Measurements from ENCODE around the gene AMER2.

AMER2 gene

DNA sequence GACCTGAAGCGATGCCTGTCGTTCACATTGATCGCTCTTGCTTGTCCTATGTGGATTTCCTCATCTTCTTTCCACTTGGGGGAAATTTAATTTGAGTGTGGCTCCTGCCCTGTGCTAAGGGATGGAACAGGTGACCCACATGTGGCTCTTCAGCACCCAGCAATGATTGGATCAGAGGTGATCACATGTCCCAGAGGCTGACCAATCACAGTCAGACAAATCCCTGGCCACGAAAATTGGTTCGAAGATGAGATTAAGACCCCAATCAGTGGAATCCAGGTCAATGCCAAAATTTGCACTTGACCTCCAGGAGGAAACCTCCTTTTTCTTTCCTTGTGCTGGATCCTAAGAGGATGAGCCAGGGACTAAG lies 23.7 kb downstream of the AMER2 start:
- no peak for DNase-seq

- DNase-seq = no peak
Measured at GRCh38 chr13:25147638-25148401, 24.3 kb downstream of the AMER2 start.

DNA sequence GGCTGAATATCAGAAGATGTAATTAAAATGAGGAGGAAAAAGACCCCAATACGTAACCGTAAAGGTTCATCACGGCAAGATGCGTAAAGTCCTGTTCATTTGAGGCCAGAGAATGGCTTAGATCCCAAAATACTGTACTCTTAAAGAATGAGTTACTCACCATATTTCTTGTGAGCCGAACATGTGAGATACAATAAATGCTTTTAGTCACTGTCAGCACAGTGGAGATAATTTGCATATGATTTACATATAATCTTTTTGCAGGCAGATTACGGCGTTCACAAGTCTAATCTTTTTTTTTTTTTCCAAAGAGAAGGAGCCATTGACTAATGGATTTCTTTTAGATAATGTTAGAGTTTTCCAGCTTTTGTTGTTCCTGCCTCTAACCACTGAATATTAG lies 28.4 kb downstream of the AMER2 start:
- DNase-seq = no peak

DNA sequence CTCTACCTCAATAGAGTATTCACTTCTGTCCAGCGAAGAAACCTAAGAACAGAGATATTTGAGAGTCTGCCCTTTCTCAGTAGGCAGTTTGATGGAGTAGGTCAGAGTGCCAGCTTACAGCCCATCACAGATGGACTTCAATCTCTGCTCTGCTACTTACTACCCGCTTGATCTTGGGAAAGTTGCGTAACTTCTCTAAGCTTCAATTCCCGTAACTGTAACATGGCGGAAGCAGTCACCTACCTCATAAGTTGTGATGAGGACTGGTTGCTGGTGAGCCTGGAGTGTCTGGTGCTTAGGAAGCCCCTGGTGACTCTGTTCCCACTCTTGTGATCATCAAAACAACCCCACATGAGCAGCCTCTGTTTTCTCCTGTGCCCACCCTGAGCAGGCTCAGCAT lies 31.0 kb downstream of the AMER2 start:
- DNase-seq = no peak

DNA sequence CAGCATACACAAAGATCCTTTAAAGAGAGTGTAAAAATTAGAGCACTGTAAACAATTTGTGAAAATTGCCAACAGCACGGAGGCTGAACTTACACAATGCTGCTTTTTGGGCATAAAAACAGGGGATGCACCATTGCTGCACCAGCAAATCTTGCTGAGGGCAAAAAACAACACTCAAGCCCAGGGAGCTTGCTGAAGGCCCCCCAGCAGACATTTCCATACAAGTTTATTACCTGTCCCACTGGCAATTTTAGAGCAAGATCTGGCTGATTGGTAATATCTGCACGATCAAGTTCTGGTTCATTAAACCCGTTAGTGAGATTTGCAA lies 34.3 kb downstream of the AMER2 start:
- DNase-seq = no peak

- no peak for DNase-seq
Measured at GRCh38 chr13:25136880-25137787, 35.0 kb downstream of the AMER2 start.

GRCh38 chr13:25135896-25136295 lies 36.2 kb downstream of the AMER2 start:
- no peak for DNase-seq

- DNase-seq = no peak
Measured at GRCh38 chr13:25132751-25133390, 39.2 kb downstream of the AMER2 start.

DNA sequence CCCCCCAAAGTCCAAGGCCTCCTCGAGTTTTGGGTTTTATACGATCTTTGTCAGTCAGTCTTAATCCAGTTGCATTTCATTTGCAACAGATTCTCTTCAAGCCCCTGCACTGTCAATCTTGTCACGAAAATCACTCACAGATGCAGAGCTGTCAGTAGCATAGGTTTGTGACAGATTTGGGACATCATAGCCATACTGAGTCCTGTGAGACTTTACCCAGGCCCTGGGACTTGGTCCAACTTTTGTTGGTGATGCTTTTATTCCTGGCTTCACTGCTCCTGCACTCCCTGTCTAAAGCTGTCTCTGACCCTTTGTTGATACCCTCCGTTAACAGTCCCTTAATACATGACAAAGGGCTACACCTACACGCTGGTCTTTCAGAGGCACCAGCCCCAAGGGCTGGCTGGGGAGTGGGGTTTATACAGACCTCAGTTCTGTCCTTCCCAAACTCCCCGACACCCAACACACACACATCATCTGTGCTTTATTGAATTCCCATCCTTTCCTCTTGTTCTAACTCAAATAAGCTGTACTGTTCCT lies 40.1 kb downstream of the AMER2 start:
- no peak for DNase-seq

DNA sequence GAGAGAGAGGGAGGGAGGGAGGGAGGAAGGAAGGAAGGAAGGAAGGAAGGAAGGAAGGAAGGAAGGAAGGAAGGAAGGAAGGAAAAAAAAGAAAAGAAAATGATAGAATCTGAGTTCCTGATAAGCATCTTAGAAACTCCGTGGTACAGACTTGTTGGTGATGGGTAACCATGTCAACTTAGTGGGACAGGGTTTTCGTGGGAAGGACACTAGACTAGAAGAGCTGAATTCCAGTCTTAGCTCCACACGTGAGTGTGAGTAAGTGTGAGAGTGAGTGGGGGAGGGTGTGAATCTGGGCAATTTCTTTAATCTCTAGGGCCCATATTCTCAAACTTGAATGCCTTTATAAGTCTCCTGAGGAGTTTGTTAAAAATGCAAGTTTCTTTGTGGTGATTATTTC lies 41.1 kb downstream of the AMER2 start:
- DNase-seq = no peak

- no peak for DNase-seq
Measured at GRCh38 chr13:25118378-25118905, 53.6 kb downstream of the AMER2 start.

DNA sequence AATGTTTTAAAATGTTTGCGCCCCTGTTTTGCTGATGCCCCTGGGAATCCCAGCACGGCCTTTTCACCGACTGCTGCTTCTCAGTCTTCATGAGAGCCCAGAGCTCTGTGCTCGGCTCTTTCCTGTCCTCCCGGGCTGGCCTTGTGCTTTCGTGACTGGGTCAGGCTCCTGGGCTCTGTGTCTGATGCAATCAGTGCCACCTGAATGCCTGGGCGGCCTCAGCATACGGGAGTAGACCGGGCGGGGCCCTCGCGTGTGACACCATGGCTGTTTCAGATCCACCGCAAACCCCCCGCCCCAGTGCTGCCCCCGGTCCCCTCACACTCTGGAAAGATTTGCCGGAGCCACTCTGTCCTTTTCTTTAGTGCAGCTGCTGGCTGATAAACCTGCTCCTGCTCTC lies 54.8 kb downstream of the AMER2 start:
- DNase-seq = no peak

GRCh38 chr13:25116044-25116443 lies 56.0 kb downstream of the AMER2 start:
- no peak for DNase-seq

- peak; percentile 49 for DNase-seq
Measured at GRCh38 chr13:25114220-25114619, 57.9 kb downstream of the AMER2 start.

- no peak for DNase-seq
Measured at GRCh38 chr13:25112695-25113255, 59.3 kb downstream of the AMER2 start.

Measured in 8988T (cell line).